Cerebellar nuclear complex (tissue), 1 donor: Measurements from ENCODE around the gene GALR3.
A peak's percentile ranks its signal among the peaks of the same experiment; 100 is the strongest.

Experiments used
- DNase-seq, 2 experiments: peaks; one replicate each; lab custom pipeline; 2025; lab: John Stamatoyannopoulos, UW

GALR3 gene

GRCh38 chr22:37803195-37803638 lies 20.0 kb upstream of the GALR3 start:
- no peak for DNase-seq

GRCh38 chr22:37803639-37804351 lies 19.4 kb upstream of the GALR3 start:
- DNase-seq = no peak

- DNase-seq = no peak
Observed at GRCh38 chr22:37804352-37804880, 18.8 kb upstream of the GALR3 start.

GRCh38 chr22:37804881-37805809 lies 18.0 kb upstream of the GALR3 start:
- peak in 1 of 2 experiments; percentile 52 for DNase-seq

- no peak for DNase-seq
Observed at GRCh38 chr22:37805810-37806277, 17.3 kb upstream of the GALR3 start.

- no peak for DNase-seq
Observed at GRCh38 chr22:37806409-37807333, 16.5 kb upstream of the GALR3 start.

- peak; percentile 67 to 81 for DNase-seq
Observed at GRCh38 chr22:37807410-37808293, 15.5 kb upstream of the GALR3 start, which contains the start of gene GCAT. TSS of gene GCAT (plus strand) at chr22:37807934. CDS start at chr22:37807968, 34 bp downstream.

GRCh38 chr22:37808294-37808657 lies 14.9 kb upstream of the GALR3 start:
- DNase-seq = no peak

- DNase-seq = no peak
Observed at GRCh38 chr22:37809672-37810333, 13.4 kb upstream of the GALR3 start.

- no peak for DNase-seq
Observed at GRCh38 chr22:37811867-37812266, 11.3 kb upstream of the GALR3 start.

GRCh38 chr22:37812869-37813678 lies 10.1 kb upstream of the GALR3 start:
- no peak for DNase-seq

- no peak for DNase-seq
Observed at GRCh38 chr22:37815593-37815992, 7.6 kb upstream of the GALR3 start.

- DNase-seq = no peak
Observed at GRCh38 chr22:37816543-37817180, 6.5 kb upstream of the GALR3 start.

- DNase-seq = peak in 1 of 2 experiments; percentile 46
Observed at GRCh38 chr22:37817705-37818408, 5.3 kb upstream of the GALR3 start.

- DNase-seq = no peak
Observed at GRCh38 chr22:37818409-37819104, 4.6 kb upstream of the GALR3 start.

GRCh38 chr22:37819105-37819433 lies 4.1 kb upstream of the GALR3 start:
- DNase-seq = no peak

- no peak for DNase-seq
Observed at GRCh38 chr22:37820350-37820749, 2.8 kb upstream of the GALR3 start.
